CD4-positive, alpha-beta T cell (primary cell): ENCODE measurements around the gene GNA12. TPM values are rescaled to one million over a fixed set of nuclear protein-coding genes. Genes with fewer than 3 reads are reported as not detected.
A peak's percentile ranks its signal among the peaks of the same experiment; 100 is the strongest.

ENCODE experiments used
- ATAC-seq: fragments of 200-7000 bp; cut with Tn5 transposase; one replicate; pipeline ENCODE4 v1.10.0; 2022; ENCODE audit warnings: mild to moderate bottlenecking; ENCODE audit not compliant: poor library complexity
- CTCF ChIA-PET: fragments of 350-600 bp; sonication (Branson Sonifier 250); formaldehyde crosslinking; loops from one replicate; lab custom pipeline; 2021; ENCODE audit warnings: antibody characterized with exemption, inconsistent platforms; lab: Charles Lee
- POLR2A ChIA-PET: fragments of 350-600 bp; sonication (Branson Sonifier 250); formaldehyde crosslinking; loops from one replicate; lab custom pipeline; 2021; ENCODE audit warnings: antibody characterized with exemption, inconsistent platforms; lab: Charles Lee
- DNase-seq, 14 experiments: peaks; one replicate each; pipeline ENCODE4 v3.0.0-alpha.2; 2013 to 2020; ENCODE audit warnings: mixed read lengths in 2 of 14
- H3K27ac ChIP-seq, 2 donors: one replicate each; pipeline versions ENCODE4 v1.5.1 to v1.7.0; 2013; ENCODE audit warnings: low read length in 2 of 2, low read depth in 1 of 2, mild to moderate bottlenecking in 1 of 2
- H3K27me3 ChIP-seq, 2 experiments: 1 replicate in 1 of 2; 2 replicates in 1 of 2; pipeline versions ENCODE4 v1.6.1 to v1.7.0; 2013; ENCODE audit warnings: low read length in 2 of 2, control low read depth in 1 of 2, mild to moderate bottlenecking in 1 of 2, moderate library complexity in 1 of 2; ENCODE audit not compliant: insufficient read depth in 2 of 2, control insufficient read depth in 1 of 2
- H3K36me3 ChIP-seq: one replicate; pipeline ENCODE4 v1.6.1; 2013; ENCODE audit warnings: low read length, control low read depth; ENCODE audit not compliant: insufficient read depth
- H3K4me1 ChIP-seq: one replicate; pipeline ENCODE4 v1.6.1; 2013; ENCODE audit warnings: low read length, control low read depth; ENCODE audit not compliant: insufficient read depth
- H3K4me3 ChIP-seq: one replicate; pipeline ENCODE4 v1.5.1; 2013; ENCODE audit warnings: mild to moderate bottlenecking, low read length, moderate library complexity
- H3K9me3 ChIP-seq, 2 experiments: 1 replicate in 1 of 2; 2 replicates in 1 of 2; pipeline versions ENCODE4 v1.6.1 to v1.7.0; 2013; ENCODE audit warnings: low read length in 2 of 2, mild to moderate bottlenecking in 2 of 2, control low read depth in 1 of 2, moderate library complexity in 1 of 2; ENCODE audit not compliant: control insufficient read depth in 1 of 2, insufficient read depth in 1 of 2
- H3K27ac Mint-ChIP-seq: one replicate; pipeline ENCODE4 v1.8.0; 2020; ENCODE audit warnings: mixed read lengths
- H3K27me3 Mint-ChIP-seq: one replicate; pipeline ENCODE4 v1.8.0; 2021; ENCODE audit warnings: mixed read lengths
- H3K36me3 Mint-ChIP-seq: one replicate; pipeline ENCODE4 v1.8.0; 2021; ENCODE audit warnings: low read depth, mixed read lengths
- H3K4me1 Mint-ChIP-seq: one replicate; pipeline ENCODE4 v1.8.0; 2021; ENCODE audit warnings: low read depth, mixed read lengths
- H3K4me3 Mint-ChIP-seq: one replicate; pipeline ENCODE4 v1.8.0; 2020; ENCODE audit warnings: mild to moderate bottlenecking, mixed read lengths
- H3K9me3 Mint-ChIP-seq: one replicate; pipeline ENCODE4 v1.8.0; 2020; ENCODE audit warnings: mixed read lengths
- intact Hi-C, 2 experiments: fragments of 100-400 bp; cut with DNase I in 1 of 2; cut with micrococcal nuclease in 1 of 2; formaldehyde crosslinking; loops; one replicate each; pipeline versions ENCODE4 v1.15.1 to v1.9.0; 2023 to 2025; cut with DNase I, micrococcal nuclease
- total RNA-seq, 174 experiments: library from RNA in 2 of 174; stranded (reverse) in 2 of 174; gene quantifications; one replicate each; pipeline ENCODE4 v1.2.3 and lab custom pipeline; 2021 to 2026
- TF ChIP-seq, protein P1 (sequence below): fragments of 200-600 bp; IDR thresholded peaks from one replicate; pipeline ENCODE4 v1.8.0; 2022; ENCODE audit warnings: antibody characterized with exemption, mild to moderate bottlenecking

GNA12 gene
- total RNA-seq, 2 experiments from 2014 or later: 16.0 to 16.1 TPM

DNA sequence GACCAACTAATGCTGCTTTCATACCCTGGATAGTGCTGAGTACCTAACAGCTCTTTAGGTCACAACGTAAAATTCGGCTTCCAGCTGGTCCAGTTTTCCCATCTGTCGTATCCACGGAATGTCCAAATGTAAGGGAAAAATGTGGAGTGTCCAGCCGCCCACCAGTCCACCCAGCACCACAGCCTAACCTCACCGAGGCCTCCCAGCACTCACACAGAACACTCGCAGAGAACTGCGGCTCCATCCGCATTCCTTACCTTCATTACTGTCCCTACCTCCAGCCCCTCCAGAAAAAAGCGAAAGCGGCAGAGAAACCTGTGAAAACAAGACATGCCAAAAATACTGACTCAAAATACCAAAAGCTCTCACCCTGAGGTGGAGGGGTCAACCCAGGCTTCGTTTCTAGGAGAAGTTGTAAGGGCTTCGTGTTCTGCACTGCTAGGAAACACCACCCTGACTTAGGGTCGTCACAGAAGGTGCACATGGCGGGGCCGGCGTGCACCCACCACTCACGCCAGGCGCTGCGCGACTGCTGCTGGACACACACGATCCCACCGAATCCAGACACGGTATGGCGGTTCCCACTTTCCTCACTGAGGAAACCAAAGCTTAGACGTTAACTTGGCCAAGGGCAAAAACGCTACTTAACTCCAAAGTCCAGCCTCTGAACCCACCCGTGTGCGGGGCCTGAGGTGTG lies 82.2 kb downstream of the GNA12 start:
- TF ChIP-seq, protein P1, sequence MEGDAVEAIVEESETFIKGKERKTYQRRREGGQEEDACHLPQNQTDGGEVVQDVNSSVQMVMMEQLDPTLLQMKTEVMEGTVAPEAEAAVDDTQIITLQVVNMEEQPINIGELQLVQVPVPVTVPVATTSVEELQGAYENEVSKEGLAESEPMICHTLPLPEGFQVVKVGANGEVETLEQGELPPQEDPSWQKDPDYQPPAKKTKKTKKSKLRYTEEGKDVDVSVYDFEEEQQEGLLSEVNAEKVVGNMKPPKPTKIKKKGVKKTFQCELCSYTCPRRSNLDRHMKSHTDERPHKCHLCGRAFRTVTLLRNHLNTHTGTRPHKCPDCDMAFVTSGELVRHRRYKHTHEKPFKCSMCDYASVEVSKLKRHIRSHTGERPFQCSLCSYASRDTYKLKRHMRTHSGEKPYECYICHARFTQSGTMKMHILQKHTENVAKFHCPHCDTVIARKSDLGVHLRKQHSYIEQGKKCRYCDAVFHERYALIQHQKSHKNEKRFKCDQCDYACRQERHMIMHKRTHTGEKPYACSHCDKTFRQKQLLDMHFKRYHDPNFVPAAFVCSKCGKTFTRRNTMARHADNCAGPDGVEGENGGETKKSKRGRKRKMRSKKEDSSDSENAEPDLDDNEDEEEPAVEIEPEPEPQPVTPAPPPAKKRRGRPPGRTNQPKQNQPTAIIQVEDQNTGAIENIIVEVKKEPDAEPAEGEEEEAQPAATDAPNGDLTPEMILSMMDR: no peak
- no peaks in the 10 kb centered on the region for H3K9me3 Mint-ChIP-seq
- no peak overlapping the region for H3K4me3 Mint-ChIP-seq
- H3K36me3 Mint-ChIP-seq: peaks cover 23% of the 10 kb centered on the region
- ChIA-PET POLR2A (no interaction called here), CTCF (no interaction called here)
- DNase-seq: no peak
- Histone ChIP-seq H3K27ac (no peak overlapping the region), H3K27me3 (no peaks in the 10 kb centered on the region), H3K4me1 (peaks cover 28% of the 10 kb centered on the region), H3K4me3 (no peak overlapping the region), H3K9me3 (no peaks in the 10 kb centered on the region), H3K36me3 (peaks cover 10% of the 10 kb centered on the region)
- peaks cover 30% of the 10 kb centered on the region for H3K4me1 Mint-ChIP-seq
- no peak overlapping the region for H3K27ac Mint-ChIP-seq
- ATAC-seq: no peak
- H3K27me3 Mint-ChIP-seq: no peaks in the 10 kb centered on the region
- intact Hi-C loops: no loop called here

DNA sequence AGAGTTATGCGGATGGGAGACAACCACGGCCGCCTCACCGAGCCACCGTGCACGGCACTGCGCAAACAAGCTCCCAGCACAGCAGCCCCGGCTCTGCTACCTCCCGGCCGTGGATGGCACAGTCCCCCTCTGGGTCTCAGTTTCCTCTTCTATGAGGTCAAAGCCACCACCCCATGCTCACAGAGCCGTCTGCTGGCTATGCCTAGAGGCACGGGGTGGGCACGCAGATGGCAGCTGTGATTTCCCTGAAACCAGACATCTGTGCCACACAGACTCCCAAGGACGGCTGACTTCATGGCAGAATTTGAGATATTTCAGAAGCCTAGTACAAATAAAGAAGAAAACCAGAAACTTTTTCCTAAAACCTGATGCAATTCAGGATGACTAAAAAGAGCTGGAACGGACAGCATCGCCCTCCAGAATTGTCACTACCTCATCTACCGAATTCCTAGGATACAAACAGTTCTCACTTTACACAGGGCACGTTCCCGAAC lies 82.9 kb downstream of the GNA12 start:
- peaks cover 28% of the 10 kb centered on the region for H3K4me1 ChIP-seq
- peaks cover 10% of the 10 kb centered on the region for H3K36me3 ChIP-seq
- Mint-ChIP-seq H3K27ac (no peak overlapping the region), H3K4me3 (no peak overlapping the region), H3K9me3 (no peaks in the 10 kb centered on the region), H3K4me1 (peaks cover 30% of the 10 kb centered on the region), H3K36me3 (peaks cover 31% of the 10 kb centered on the region), H3K27me3 (no peaks in the 10 kb centered on the region)
- no peak for DNase-seq
- CTCF ChIA-PET: no interaction called here
- H3K27me3 ChIP-seq: no peaks in the 10 kb centered on the region
- intact Hi-C loops: no loop called here
- no peak overlapping the region for H3K4me3 ChIP-seq
- POLR2A ChIA-PET: no interaction called here
- no peaks in the 10 kb centered on the region for H3K9me3 ChIP-seq
- TF ChIP-seq, protein P1: no peak
- ATAC-seq: no peak
- H3K27ac ChIP-seq: no peak overlapping the region

DNA sequence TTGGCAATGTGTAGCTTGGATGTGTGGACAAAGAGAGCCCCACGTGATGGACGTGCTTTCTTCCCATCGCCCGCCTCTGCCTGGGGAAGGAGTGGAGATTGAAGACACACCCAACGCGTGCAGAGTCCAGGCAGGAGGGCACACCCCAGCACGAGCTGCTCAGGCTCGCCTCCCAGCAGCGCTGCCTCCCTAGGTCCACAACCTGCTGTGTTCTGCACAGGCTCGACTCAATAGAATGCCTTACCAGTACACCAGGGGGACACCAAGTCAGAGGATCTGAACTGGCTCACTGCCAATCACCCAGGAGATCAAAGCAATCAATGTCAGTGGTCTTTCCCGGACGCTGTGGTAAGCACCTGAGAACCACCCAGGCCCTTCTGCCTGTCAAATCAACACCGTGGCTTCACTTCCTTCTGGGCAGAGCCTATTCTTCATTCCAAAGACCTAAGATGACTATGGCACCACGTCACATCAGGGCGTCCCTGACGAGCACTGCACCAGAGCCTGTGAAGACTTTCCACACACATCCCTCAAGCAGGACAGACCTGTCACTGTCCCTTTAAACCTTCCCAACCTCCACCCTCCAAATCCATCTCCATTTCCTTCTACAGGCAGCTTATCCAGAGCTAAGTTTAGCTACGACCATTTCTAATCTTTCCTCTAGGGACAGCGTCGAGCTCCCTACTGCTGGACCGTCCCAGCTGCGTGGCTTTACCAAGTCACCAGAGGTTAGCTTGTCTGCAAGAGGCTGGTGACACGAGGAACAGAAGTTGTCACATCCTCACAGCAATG lies 83.8 kb downstream of the GNA12 start:
- no peak overlapping the region for H3K27ac Mint-ChIP-seq
- ATAC-seq: no peak
- ChIA-PET POLR2A (interaction anchor here (0.6 kb wide), 1 partner anchor 41 kb away, joined by 3 read pairs; no protein-coding TSS in a partner anchor), CTCF (no interaction called here)
- no peak overlapping the region for H3K4me3 Mint-ChIP-seq
- H3K27ac ChIP-seq: no peak overlapping the region
- peaks cover 13% of the 10 kb centered on the region for H3K36me3 ChIP-seq
- H3K9me3 Mint-ChIP-seq: no peaks in the 10 kb centered on the region
- peaks cover 37% of the 10 kb centered on the region for H3K36me3 Mint-ChIP-seq
- H3K4me1 ChIP-seq: peaks cover 28% of the 10 kb centered on the region
- H3K9me3 ChIP-seq: no peaks in the 10 kb centered on the region
- no peaks in the 10 kb centered on the region for H3K27me3 ChIP-seq
- no peaks in the 10 kb centered on the region for H3K27me3 Mint-ChIP-seq
- intact Hi-C loops: no loop called here
- TF ChIP-seq, protein P1: no peak
- no peak overlapping the region for H3K4me3 ChIP-seq
- peaks cover 30% of the 10 kb centered on the region for H3K4me1 Mint-ChIP-seq
- peak in 3 of 14 experiments; percentile 34 to 44 (median 43) for DNase-seq
